Panc1 (cell line): ENCODE results near the gene BCR. TPM values are rescaled to one million over a fixed set of nuclear protein-coding genes. Genes with fewer than 3 reads are reported as not detected.

Source experiments
- ATAC-seq: fragments of 200-7000 bp; cut with Tn5 transposase; 2 replicates; pipeline ENCODE4 v1.9.1; 2020; ENCODE audit warnings: mild to moderate bottlenecking, moderate library complexity
- BruUV-seq: library from RNA; stranded (reverse); fragments of 400-500 nt; replicated peaks from 2 replicates; lab custom pipeline; 2021; lab: Mats Ljungman, UMichigan
- CTCF ChIA-PET: fragments of 300-600 bp; sonication (Branson Sonifier 250); formaldehyde crosslinking; loops from one replicate; lab custom pipeline; 2022; ENCODE audit warnings: antibody characterized with exemption; lab: Charles Lee
- POLR2A ChIA-PET: fragments of 300-600 bp; sonication (Branson Sonifier 250); formaldehyde crosslinking; loops from one replicate; lab custom pipeline; 2022; ENCODE audit warnings: antibody characterized with exemption; lab: Charles Lee
- DNase-seq: peaks from one replicate; pipeline ENCODE4 v3.0.0-alpha.2; 2010; ENCODE audit warnings: low read depth, low spot score
- H3K27ac ChIP-seq: 2 replicates; pipeline ENCODE4 v1.5.1; 2011; ENCODE audit warnings: mild to moderate bottlenecking, low read length, inconsistent platforms
- H3K27me3 ChIP-seq: fragments of 200-500 bp; sonication (Bioruptor generic); 2 replicates; pipeline ENCODE4 v1.6.0; 2014; ENCODE audit warnings: low read length, inconsistent platforms; ENCODE audit not compliant: control insufficient read depth, insufficient read depth
- H3K36me3 ChIP-seq: fragments of 200-500 bp; sonication (Bioruptor generic); 2 replicates; pipeline ENCODE4 v1.5.1; 2014; ENCODE audit warnings: inconsistent platforms, mild to moderate bottlenecking, low read length, moderate library complexity; ENCODE audit not compliant: control insufficient read depth, insufficient read depth
- H3K4me1 ChIP-seq: 2 replicates; pipeline ENCODE4 v1.5.1; 2011; ENCODE audit warnings: inconsistent platforms, mild to moderate bottlenecking, low read length, moderate library complexity; ENCODE audit not compliant: control insufficient read depth, insufficient read depth
- H3K4me3 ChIP-seq, 2 experiments: 2 replicates each; pipeline ENCODE4 v1.5.1; 2011 to 2012; ENCODE audit warnings: low read depth in 2 of 2, low read length in 2 of 2, mild to moderate bottlenecking in 2 of 2, inconsistent platforms in 1 of 2, moderate library complexity in 1 of 2
- H3K9me3 ChIP-seq: fragments of 200-500 bp; sonication (Bioruptor generic); 2 replicates; pipeline ENCODE4 v1.5.1; 2014; ENCODE audit warnings: low read depth, mild to moderate bottlenecking, inconsistent platforms, low read length, moderate library complexity; ENCODE audit not compliant: control insufficient read depth, insufficient read depth
- CTCF ChIP-seq: fragments of 450-650 bp; IDR thresholded peaks from 2 replicates; pipeline ENCODE4 v1.5.1; 2017; ENCODE audit warnings: mild to moderate bottlenecking
- POLR2AphosphoS5 ChIP-seq: IDR thresholded peaks from 2 replicates; pipeline ENCODE4 v1.6.1; 2012; ENCODE audit warnings: mild to moderate bottlenecking, low read depth, low read length, moderate library complexity
- REST ChIP-seq, 2 experiments: IDR thresholded peaks; 2 replicates each; pipeline ENCODE4 v1.6.1; 2011 to 2012; ENCODE audit warnings: low read depth in 2 of 2, control low read depth in 1 of 2, low read length in 1 of 2, mild to moderate bottlenecking in 1 of 2, moderate library complexity in 1 of 2; ENCODE audit not compliant: insufficient read depth in 1 of 2
- SIN3A ChIP-seq: IDR thresholded peaks from 2 replicates; pipeline ENCODE4 v1.6.1; 2012; ENCODE audit warnings: low read depth, mild to moderate bottlenecking, low read length, moderate library complexity, borderline replicate concordance; ENCODE audit not compliant: insufficient read depth
- TCF7L2 ChIP-seq: IDR thresholded peaks from 2 replicates; pipeline ENCODE4 v1.6.1; 2011; ENCODE audit warnings: mild to moderate bottlenecking, low read depth, low read length, inconsistent platforms
- in situ Hi-C: cut with HindIII; loops from 2 replicates; pipeline ENCODE4 v1.10.0; 2016; ENCODE audit warnings: low sequenced_read_pairs, low pct_unique_long_range_greater_than_20kb
- intact Hi-C: fragments of 100-400 bp; cut with micrococcal nuclease; formaldehyde crosslinking; loops from one replicate; pipeline ENCODE4 v1.10.0; 2022; ENCODE audit not compliant: unreplicated experiment
- total RNA-seq: library from RNA; stranded (reverse); gene quantifications from one replicate; pipeline ENCODE4 v1.2.1, GENCODE V29; 2021; ENCODE audit not compliant: unreplicated experiment

Gene BCR
- total RNA-seq, 1 experiment from 2014 or later, result 32.1 TPM

- no peak overlapping the region for H3K27ac ChIP-seq
- H3K4me1 ChIP-seq, result no peaks in the 10 kb centered on the region
- H3K27me3 ChIP-seq, result no peaks in the 10 kb centered on the region
- in situ Hi-C loops, result no loop called here
- no peaks in the 10 kb centered on the region for H3K36me3 ChIP-seq
- H3K9me3 ChIP-seq, result no peaks in the 10 kb centered on the region
- intact Hi-C loops, result loop anchor here (2.0 kb wide), 1 partner anchor 20 kb away; no protein-coding TSS in a partner anchor
- H3K4me3 ChIP-seq, result no peak overlapping the region
- ChIA-PET POLR2A (no interaction called here), CTCF (no interaction called here)
- BruUV-seq, result no TSS peak
- ATAC-seq (no peak), DNase-seq (no peak)
- no peak for TF ChIP-seq POLR2AphosphoS5
- TF ChIP-seq REST (IDR thresholded peaks at IDR 0.05; ENCODE audit: insufficient read depth in 1 of 2, low read depth in 2 of 2, low read length in 1 of 2), result no peak
- TF ChIP-seq SIN3A, result no peak
- TF ChIP-seq TCF7L2, result no peak
- TF ChIP-seq CTCF, result no peak
These were observed 56.3 kb downstream of the BCR start for GRCh38 chr22:23236440-23237184.

- CTCF ChIA-PET, result no interaction called here
- Histone ChIP-seq H3K27me3 (no peaks in the 10 kb centered on the region), H3K4me1 (no peaks in the 10 kb centered on the region), H3K4me3 (no peak overlapping the region), H3K9me3 (no peaks in the 10 kb centered on the region), H3K36me3 (no peaks in the 10 kb centered on the region), H3K27ac (no peak overlapping the region)
- no peak for ATAC-seq
- no TSS peak for BruUV-seq
- in situ Hi-C loops (no loop called here), intact Hi-C loops (loop anchor here (2.0 kb wide), 1 partner anchor 20 kb away; no protein-coding TSS in a partner anchor)
- POLR2A ChIA-PET, result no interaction called here
- no peak for DNase-seq
- TF ChIP-seq TCF7L2 (no peak), REST (IDR thresholded peaks at IDR 0.05; ENCODE audit: insufficient read depth in 1 of 2, low read depth in 2 of 2, low read length in 1 of 2) (no peak), SIN3A (no peak), CTCF (no peak), POLR2AphosphoS5 (no peak)
These were observed 57.0 kb downstream of the BCR start for GRCh38 chr22:23237201-23237798.
